Neural cell (in vitro differentiated cells): ENCODE measurements around the gene SLC25A24. TPM values are rescaled to one million over a fixed set of nuclear protein-coding genes. Genes with fewer than 3 reads are reported as not detected.

Source experiments
- H2AFZ ChIP-seq: fragments of 200-600, 300-800 bp; sonication (generic), shearing (Covaris generic); 2 replicates; pipeline ENCODE4 v1.6.0; 2014; ENCODE audit warnings: low read depth, mild to moderate bottlenecking, antibody characterized with exemption, low read length, moderate library complexity
- H3F3A ChIP-seq: fragments of 200-600 bp; shearing (Covaris generic); 2 replicates; pipeline ENCODE4 v1.6.1; 2016; ENCODE audit warnings: mild to moderate bottlenecking, moderate library complexity, mixed read lengths, antibody characterized with exemption, low read length; ENCODE audit not compliant: insufficient read depth, poor library complexity, severe bottlenecking
- H3K27ac ChIP-seq: fragments of 200-600, 300-800 bp; sonication (generic), shearing (Covaris generic); 2 replicates; pipeline ENCODE4 v1.5.1; 2014; ENCODE audit warnings: mild to moderate bottlenecking, low read length, moderate library complexity
- H3K27me3 ChIP-seq: fragments of 300-800, 200-600 bp; sonication (generic), shearing (Covaris generic); 2 replicates; pipeline ENCODE4 v1.6.0; 2014; ENCODE audit warnings: mild to moderate bottlenecking, low read depth, low read length, moderate library complexity; ENCODE audit not compliant: insufficient read depth
- H3K36me3 ChIP-seq: fragments of 300-800, 200-600 bp; sonication (generic), shearing (Covaris generic); 2 replicates; pipeline ENCODE4 v1.5.1; 2014; ENCODE audit warnings: mild to moderate bottlenecking, antibody characterized with exemption, low read length, moderate library complexity; ENCODE audit not compliant: insufficient read depth
- H3K4me2 ChIP-seq: fragments of 300-800, 200-600 bp; sonication (generic), shearing (Covaris generic); 2 replicates; pipeline ENCODE4 v1.6.0; 2014; ENCODE audit warnings: mild to moderate bottlenecking, low read length
- H3K4me3 ChIP-seq: fragments of 300-800, 200-600 bp; sonication (generic), shearing (Covaris generic); 2 replicates; pipeline ENCODE4 v1.5.1; 2014; ENCODE audit warnings: mild to moderate bottlenecking, low read length, moderate library complexity
- H3K79me2 ChIP-seq: fragments of 200-600 bp; shearing (Covaris generic); replicated peaks from 2 replicates; pipeline ENCODE4 v1.6.0; 2014; ENCODE audit warnings: mild to moderate bottlenecking, low read length, moderate library complexity; ENCODE audit not compliant: insufficient read depth
- H3K9ac ChIP-seq: fragments of 300-800, 200-600 bp; sonication (generic), shearing (Covaris generic); 2 replicates; pipeline ENCODE4 v1.6.1; 2016; ENCODE audit warnings: mild to moderate bottlenecking, low read length, mixed read lengths
- H3K9me2 ChIP-seq: fragments of 200-600 bp; shearing (Covaris generic); 2 replicates; pipeline ENCODE4 v1.6.1; 2016; ENCODE audit warnings: mild to moderate bottlenecking, low read length, mixed read lengths; ENCODE audit not compliant: insufficient read depth
- H3K9me3 ChIP-seq: fragments of 200-600, 300-800 bp; sonication (generic), shearing (Covaris generic); 2 replicates; pipeline ENCODE4 v1.6.1; 2016; ENCODE audit warnings: mild to moderate bottlenecking, mixed run types, low read length, moderate library complexity, mixed read lengths
- H4K20me1 ChIP-seq: fragments of 200-600 bp; shearing (Covaris generic); 2 replicates; pipeline ENCODE4 v1.6.1; 2016; ENCODE audit warnings: mild to moderate bottlenecking, mixed run types; ENCODE audit not compliant: insufficient read depth
- EP300 ChIP-seq: fragments of 450-650 bp; conservative IDR thresholded peaks from 2 replicates; pipeline ENCODE4 v1.6.1; 2014; ENCODE audit warnings: antibody characterized with exemption, mild to moderate bottlenecking, moderate library complexity; ENCODE audit not compliant: poor library complexity, severe bottlenecking
- EZH2 ChIP-seq: fragments of 200-600, 300-800 bp; shearing (Covaris generic), sonication (generic); IDR thresholded peaks from 2 replicates; pipeline ENCODE4 v1.6.1; 2014; ENCODE audit warnings: antibody characterized with exemption, low read length, borderline replicate concordance, mild to moderate bottlenecking; ENCODE audit not compliant: insufficient read depth, poor library complexity, severe bottlenecking
- MXI1 ChIP-seq: fragments of 450-650 bp; conservative IDR thresholded peaks from 2 replicates; pipeline ENCODE4 v1.6.1; 2014; ENCODE audit warnings: antibody characterized with exemption, mild to moderate bottlenecking; ENCODE audit not compliant: poor library complexity, severe bottlenecking
- POLR2AphosphoS5 ChIP-seq: IDR thresholded peaks from 2 replicates; pipeline ENCODE4 v1.6.1; 2012
- RAD21 ChIP-seq: fragments of 450-650 bp; conservative IDR thresholded peaks from 2 replicates; pipeline ENCODE4 v1.6.1; 2014; ENCODE audit warnings: antibody characterized with exemption, mild to moderate bottlenecking, moderate library complexity
- SMC3 ChIP-seq: fragments of 450-650 bp; conservative IDR thresholded peaks from 2 replicates; pipeline ENCODE4 v1.6.1; 2014; ENCODE audit warnings: antibody characterized with exemption, mild to moderate bottlenecking, moderate library complexity; ENCODE audit not compliant: poor library complexity
- TAF1 ChIP-seq: IDR thresholded peaks from 2 replicates; pipeline ENCODE4 v1.6.1; 2012; ENCODE audit warnings: low read depth
- polyA plus RNA-seq: library from polyadenylated mRNA; depleted of rRNA; stranded (reverse); fragments of >200 nt; gene quantifications from 2 replicates; pipeline ENCODE4 v1.2.3, GENCODE V29; 2014
- TF ChIP-seq, protein P1 (sequence below): fragments of 450-650 bp; IDR thresholded peaks from 2 replicates; pipeline ENCODE4 v1.5.1; 2014; ENCODE audit warnings: antibody characterized with exemption, mild to moderate bottlenecking, moderate library complexity; ENCODE audit not compliant: poor library complexity, severe bottlenecking
- TF ChIP-seq, protein P2 (sequence below): IDR thresholded peaks from 2 replicates; pipeline ENCODE4 v1.6.1; 2012; ENCODE audit warnings: borderline replicate concordance

The SLC25A24 gene
- polyA plus RNA-seq, 1 donor from 2014 or later: 25.5 TPM

DNA sequence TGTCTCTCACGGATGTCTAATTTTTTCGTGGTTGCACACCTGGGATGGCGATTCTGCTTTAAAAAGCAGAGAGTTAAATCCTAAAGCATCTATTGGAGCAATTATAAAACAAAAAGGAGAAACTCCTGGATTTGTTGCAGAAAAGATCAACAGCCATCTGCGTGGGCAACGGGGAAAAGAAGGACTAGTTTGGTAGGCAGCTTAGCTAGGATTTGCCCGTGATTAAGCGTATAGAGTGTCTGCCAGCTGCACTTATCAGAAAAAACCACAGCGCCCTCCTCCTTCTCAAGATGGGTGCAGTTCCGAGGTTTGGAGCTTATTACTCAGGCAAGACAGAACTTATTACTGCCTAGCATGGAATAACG is 526 bp upstream of the SLC25A24 start:
- Histone ChIP-seq H3K27me3 (no peaks in the 10 kb centered on the region), H4K20me1 (no peaks in the 10 kb centered on the region), H3K9me3 (no peaks in the 10 kb centered on the region), H3F3A (peaks cover 4% of the 10 kb centered on the region), H3K9me2 (no peaks in the 10 kb centered on the region), H2AFZ (peak overlapping the region; percentile 91), H3K36me3 (no peaks in the 10 kb centered on the region), H3K4me2 (peak overlapping the region; percentile 89), H3K27ac (peak overlapping the region; percentile 65), H3K79me2 (peaks cover 35% of the 10 kb centered on the region), H3K9ac (peak overlapping the region; percentile 82), H3K4me3 (peak overlapping the region; percentile 94)
- no peak for TF ChIP-seq EZH2
- TF ChIP-seq, protein P1, sequence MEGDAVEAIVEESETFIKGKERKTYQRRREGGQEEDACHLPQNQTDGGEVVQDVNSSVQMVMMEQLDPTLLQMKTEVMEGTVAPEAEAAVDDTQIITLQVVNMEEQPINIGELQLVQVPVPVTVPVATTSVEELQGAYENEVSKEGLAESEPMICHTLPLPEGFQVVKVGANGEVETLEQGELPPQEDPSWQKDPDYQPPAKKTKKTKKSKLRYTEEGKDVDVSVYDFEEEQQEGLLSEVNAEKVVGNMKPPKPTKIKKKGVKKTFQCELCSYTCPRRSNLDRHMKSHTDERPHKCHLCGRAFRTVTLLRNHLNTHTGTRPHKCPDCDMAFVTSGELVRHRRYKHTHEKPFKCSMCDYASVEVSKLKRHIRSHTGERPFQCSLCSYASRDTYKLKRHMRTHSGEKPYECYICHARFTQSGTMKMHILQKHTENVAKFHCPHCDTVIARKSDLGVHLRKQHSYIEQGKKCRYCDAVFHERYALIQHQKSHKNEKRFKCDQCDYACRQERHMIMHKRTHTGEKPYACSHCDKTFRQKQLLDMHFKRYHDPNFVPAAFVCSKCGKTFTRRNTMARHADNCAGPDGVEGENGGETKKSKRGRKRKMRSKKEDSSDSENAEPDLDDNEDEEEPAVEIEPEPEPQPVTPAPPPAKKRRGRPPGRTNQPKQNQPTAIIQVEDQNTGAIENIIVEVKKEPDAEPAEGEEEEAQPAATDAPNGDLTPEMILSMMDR: peak; percentile 59

DNA sequence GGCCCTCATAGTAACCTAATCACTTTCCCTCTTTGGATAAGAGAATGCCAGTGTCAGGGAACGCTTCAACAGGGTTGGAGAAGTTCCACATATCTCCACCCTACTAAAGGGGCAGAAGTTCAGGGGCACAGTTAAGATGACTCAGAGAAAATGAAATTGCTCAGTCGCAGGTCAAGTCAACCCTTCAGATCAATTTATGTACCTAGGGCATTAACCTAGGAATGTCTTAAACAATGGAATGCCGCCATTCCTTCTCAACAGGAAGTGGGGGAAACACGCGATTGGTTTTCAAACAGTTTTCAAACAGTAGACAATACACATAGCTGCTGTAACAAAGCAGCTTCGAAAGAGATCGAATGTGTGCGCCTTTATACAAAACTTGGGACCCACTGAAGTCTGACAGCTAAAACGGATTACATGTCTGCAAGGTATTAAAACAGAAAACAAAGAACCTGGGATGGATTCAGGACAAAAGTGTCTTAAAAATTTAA is 897 bp downstream of the SLC25A24 start:
- H3K4me2 ChIP-seq: peak overlapping the region; percentile 53
- H4K20me1 ChIP-seq: no peaks in the 10 kb centered on the region
- peak overlapping the region; percentile 71 for H2AFZ ChIP-seq
- no peaks in the 10 kb centered on the region for H3K9me3 ChIP-seq
- peak overlapping the region; percentile 67 for H3K27ac ChIP-seq
- TF ChIP-seq TAF1 (no peak), POLR2AphosphoS5 (no peak)
- TF ChIP-seq, protein P2, sequence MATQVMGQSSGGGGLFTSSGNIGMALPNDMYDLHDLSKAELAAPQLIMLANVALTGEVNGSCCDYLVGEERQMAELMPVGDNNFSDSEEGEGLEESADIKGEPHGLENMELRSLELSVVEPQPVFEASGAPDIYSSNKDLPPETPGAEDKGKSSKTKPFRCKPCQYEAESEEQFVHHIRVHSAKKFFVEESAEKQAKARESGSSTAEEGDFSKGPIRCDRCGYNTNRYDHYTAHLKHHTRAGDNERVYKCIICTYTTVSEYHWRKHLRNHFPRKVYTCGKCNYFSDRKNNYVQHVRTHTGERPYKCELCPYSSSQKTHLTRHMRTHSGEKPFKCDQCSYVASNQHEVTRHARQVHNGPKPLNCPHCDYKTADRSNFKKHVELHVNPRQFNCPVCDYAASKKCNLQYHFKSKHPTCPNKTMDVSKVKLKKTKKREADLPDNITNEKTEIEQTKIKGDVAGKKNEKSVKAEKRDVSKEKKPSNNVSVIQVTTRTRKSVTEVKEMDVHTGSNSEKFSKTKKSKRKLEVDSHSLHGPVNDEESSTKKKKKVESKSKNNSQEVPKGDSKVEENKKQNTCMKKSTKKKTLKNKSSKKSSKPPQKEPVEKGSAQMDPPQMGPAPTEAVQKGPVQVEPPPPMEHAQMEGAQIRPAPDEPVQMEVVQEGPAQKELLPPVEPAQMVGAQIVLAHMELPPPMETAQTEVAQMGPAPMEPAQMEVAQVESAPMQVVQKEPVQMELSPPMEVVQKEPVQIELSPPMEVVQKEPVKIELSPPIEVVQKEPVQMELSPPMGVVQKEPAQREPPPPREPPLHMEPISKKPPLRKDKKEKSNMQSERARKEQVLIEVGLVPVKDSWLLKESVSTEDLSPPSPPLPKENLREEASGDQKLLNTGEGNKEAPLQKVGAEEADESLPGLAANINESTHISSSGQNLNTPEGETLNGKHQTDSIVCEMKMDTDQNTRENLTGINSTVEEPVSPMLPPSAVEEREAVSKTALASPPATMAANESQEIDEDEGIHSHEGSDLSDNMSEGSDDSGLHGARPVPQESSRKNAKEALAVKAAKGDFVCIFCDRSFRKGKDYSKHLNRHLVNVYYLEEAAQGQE: no peak
- H3K4me3 ChIP-seq: peak overlapping the region; percentile 94
- H3K9me2 ChIP-seq: no peaks in the 10 kb centered on the region
- no peaks in the 10 kb centered on the region for H3K36me3 ChIP-seq
- H3K27me3 ChIP-seq: no peaks in the 10 kb centered on the region
- H3K79me2 ChIP-seq: peaks cover 35% of the 10 kb centered on the region
- H3F3A ChIP-seq: peaks cover 4% of the 10 kb centered on the region
- H3K9ac ChIP-seq: peak overlapping the region; percentile 82

DNA sequence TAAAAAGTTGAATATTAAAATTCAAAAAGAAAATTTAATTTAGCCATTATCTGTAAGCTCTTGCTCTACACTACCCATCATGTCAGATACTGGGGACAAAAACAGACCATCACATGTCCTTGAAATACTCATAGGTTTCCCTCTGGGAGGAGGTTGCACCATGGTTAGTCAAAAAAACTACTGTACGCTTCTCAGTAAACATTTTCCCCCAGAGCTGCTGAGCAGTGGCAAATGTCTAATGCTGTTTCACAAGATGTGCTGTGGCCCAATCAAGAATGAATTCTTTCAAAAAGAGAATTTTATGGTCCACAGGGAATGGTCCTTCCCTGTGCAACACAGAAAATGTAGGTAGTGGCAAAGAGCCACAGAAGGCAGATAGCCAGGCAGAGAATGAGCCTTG is 6.1 kb downstream of the SLC25A24 start:
- no peak overlapping the region for H2AFZ ChIP-seq
- H3K27ac ChIP-seq: no peak overlapping the region
- H4K20me1 ChIP-seq: no peaks in the 10 kb centered on the region
- H3K9me3 ChIP-seq: no peaks in the 10 kb centered on the region
- no peak overlapping the region for H3K4me2 ChIP-seq
- H3K36me3 ChIP-seq: no peaks in the 10 kb centered on the region
- no peak for TF ChIP-seq POLR2AphosphoS5
- TF ChIP-seq, protein P2: no peak
- TF ChIP-seq EZH2: no peak
- no peak for TF ChIP-seq RAD21
- TF ChIP-seq, protein P1: no peak
- no peak for TF ChIP-seq TAF1
- no peak for TF ChIP-seq EP300
- TF ChIP-seq SMC3: no peak
- TF ChIP-seq MXI1: no peak
- H3K9me2 ChIP-seq: no peaks in the 10 kb centered on the region
- H3K9ac ChIP-seq: no peak overlapping the region
- no peak overlapping the region for H3K4me3 ChIP-seq
- H3F3A ChIP-seq: no peaks in the 10 kb centered on the region
- peaks cover 56% of the 10 kb centered on the region for H3K79me2 ChIP-seq
- no peaks in the 10 kb centered on the region for H3K27me3 ChIP-seq
